ENCODE measurements around the gene NRARP. TPM values are rescaled to one million over a fixed set of nuclear protein-coding genes. Genes with fewer than 3 reads are reported as not detected.
A peak's percentile ranks its signal among the peaks of the same experiment; 100 is the strongest.

NRARP gene
- total and polyA plus RNA-seq, 10 of the 15 experiments (the other 5 are each of a cell fraction or from before 2014, with no cell fraction given), result 0.06 to 9.2 (median 2.2) TPM; not detected in 2

DNA sequence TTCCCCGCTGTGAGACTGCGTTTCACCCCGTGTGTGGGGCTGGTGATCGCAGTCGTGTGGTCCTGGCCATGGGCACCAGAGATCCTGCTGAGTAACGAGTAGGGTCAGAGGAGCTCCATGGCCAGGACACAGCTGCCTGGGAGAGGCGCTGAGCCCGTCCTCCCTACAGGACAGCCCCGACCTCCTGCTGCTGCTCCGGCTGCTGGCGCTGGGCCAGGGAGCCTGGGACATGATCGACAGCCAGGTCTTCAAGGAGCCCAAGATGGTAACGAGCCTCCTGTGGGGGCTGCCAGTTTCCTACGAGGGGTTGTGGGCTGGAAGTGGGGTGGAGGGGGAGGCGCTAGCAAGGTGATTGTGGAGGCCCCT, 35.9 kb downstream of the NRARP start:
- H3K4me1 ChIP-seq (ENCODE audit: control insufficient read depth, insufficient read depth, low read length), result peaks cover 17% of the 10 kb centered on the region
- H4K20me1 ChIP-seq (ENCODE audit: control insufficient read depth, insufficient read depth), result no peaks in the 10 kb centered on the region
- ATAC-seq, result no peak
- WGBS (ENCODE audit: insufficient coverage, insufficient replicate concordance, low lambda C conversion rate, missing lambda C conversion rate), result 89% methylated on average over 15 of the region's 15 CpGs
- no peak overlapping the region for H3K4me2 ChIP-seq (ENCODE audit: control insufficient read depth, insufficient read depth)
- SMC1A ChIA-PET (ENCODE audit: uncharacterized antibody, unreplicated experiment), result no interaction called here
- POLR2A ChIA-PET, result interaction anchor here (2.4 kb wide), 1 partner anchor 10 kb away, joined by 13 read pairs; the partner anchor contains the start of gene NELFB
- H3K79me2 ChIP-seq (ENCODE audit: control insufficient read depth, insufficient read depth, low read length), result 0 out of 2 replicates have a peak, but pooled peaks cover 2% of the 10 kb centered on the region
- H3K4me3 ChIP-seq, result no peak overlapping the region
- RAD21 ChIA-PET (ENCODE audit: unreplicated experiment), result interaction anchor here (1.2 kb wide), 1 partner anchor 29 kb away, joined by 4 read pairs; no protein-coding TSS in a partner anchor
- intact Hi-C loops (cut with micrococcal nuclease; ENCODE audit: unreplicated experiment), result no loop called here
- FAIRE-seq, result no peak
- no TSS peak for BruUV-seq (replicated peaks)
- H3K9ac ChIP-seq (ENCODE audit: control insufficient read depth, insufficient read depth, low read length), result no peak overlapping the region
- no peak overlapping the region for H3K27ac ChIP-seq (ENCODE audit: control insufficient read depth, insufficient read depth)
- peaks cover 6 to 16% of the 10 kb centered on the region in 2 experiments; a peak in 3 of 4 replicates for H3K36me3 ChIP-seq (ENCODE audit: control insufficient read depth in 2 of 2, insufficient read depth in 2 of 2, low read length in 1 of 2)
- CTCF ChIA-PET, result interaction anchor here (0.7 kb wide), 1 partner anchor 25 kb away, joined by 4 read pairs; no protein-coding TSS in a partner anchor
- no peak overlapping the region for H2AFZ ChIP-seq (ENCODE audit: control insufficient read depth, low read depth, low read length)
- TF ChIP-seq KLF5 (IDR thresholded peaks at IDR 0.05; ENCODE audit: partially characterized antibody), result no peak
- TF ChIP-seq, protein P1, sequence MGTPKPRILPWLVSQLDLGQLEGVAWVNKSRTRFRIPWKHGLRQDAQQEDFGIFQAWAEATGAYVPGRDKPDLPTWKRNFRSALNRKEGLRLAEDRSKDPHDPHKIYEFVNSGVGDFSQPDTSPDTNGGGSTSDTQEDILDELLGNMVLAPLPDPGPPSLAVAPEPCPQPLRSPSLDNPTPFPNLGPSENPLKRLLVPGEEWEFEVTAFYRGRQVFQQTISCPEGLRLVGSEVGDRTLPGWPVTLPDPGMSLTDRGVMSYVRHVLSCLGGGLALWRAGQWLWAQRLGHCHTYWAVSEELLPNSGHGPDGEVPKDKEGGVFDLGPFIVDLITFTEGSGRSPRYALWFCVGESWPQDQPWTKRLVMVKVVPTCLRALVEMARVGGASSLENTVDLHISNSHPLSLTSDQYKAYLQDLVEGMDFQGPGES (IDR thresholded peaks at IDR 0.05), result no peak
- no peak for TF ChIP-seq MEF2B (IDR thresholded peaks at IDR 0.05; ENCODE audit: partially characterized antibody, poor library complexity, severe bottlenecking)
- H3K27me3 ChIP-seq (replicated peaks in 1 of 2; ENCODE audit: control insufficient read depth in 2 of 2, insufficient read depth in 2 of 2, low read length in 1 of 2), result no peaks in the 10 kb centered on the region
- in situ Hi-C loops (cut with MboI), result no loop called here
- DNase-seq (ENCODE audit: low read depth, low spot score), result no peak
- no peaks in the 10 kb centered on the region for H3K9me3 ChIP-seq (replicated peaks; ENCODE audit: control insufficient read depth, insufficient read depth, low read length)

GRCh38 chr9:137265496-137266161, 36.4 kb downstream of the NRARP start:
- Histone ChIP-seq H3K36me3 (ENCODE audit: control insufficient read depth in 2 of 2, insufficient read depth in 2 of 2, low read length in 1 of 2) (peaks cover 3 to 14% of the 10 kb centered on the region in 2 experiments; a peak in 3 of 4 replicates), H4K20me1 (ENCODE audit: control insufficient read depth, insufficient read depth) (no peaks in the 10 kb centered on the region), H3K4me1 (ENCODE audit: control insufficient read depth, insufficient read depth, low read length) (peaks cover 17% of the 10 kb centered on the region), H2AFZ (ENCODE audit: control insufficient read depth, low read depth, low read length) (no peak overlapping the region), H3K79me2 (ENCODE audit: control insufficient read depth, insufficient read depth, low read length) (0 out of 2 replicates have a peak, but pooled peaks cover 2% of the 10 kb centered on the region), H3K4me3 (no peak overlapping the region), H3K27me3 (replicated peaks in 1 of 2; ENCODE audit: control insufficient read depth in 2 of 2, insufficient read depth in 2 of 2, low read length in 1 of 2) (no peaks in the 10 kb centered on the region), H3K27ac (ENCODE audit: control insufficient read depth, insufficient read depth) (no peak overlapping the region), H3K4me2 (ENCODE audit: control insufficient read depth, insufficient read depth) (no peak overlapping the region), H3K9ac (ENCODE audit: control insufficient read depth, insufficient read depth, low read length) (no peak overlapping the region), H3K9me3 (replicated peaks; ENCODE audit: control insufficient read depth, insufficient read depth, low read length) (no peaks in the 10 kb centered on the region)
- no TSS peak for BruUV-seq (replicated peaks)
- TF ChIP-seq RB1 (IDR thresholded peaks at IDR 0.05; ENCODE audit: borderline replicate concordance), result no peak
- peak; percentile 44; the same call in 1 of the 2 replicates for TF ChIP-seq POLR2A (IDR thresholded peaks at IDR 0.05; ENCODE audit: low read depth, low read length)
- TF ChIP-seq KDM1A (IDR thresholded peaks at IDR 0.05; ENCODE audit: borderline replicate concordance), result no peak
- intact Hi-C loops (cut with micrococcal nuclease; ENCODE audit: unreplicated experiment), result no loop called here
- ChIA-PET RAD21 (ENCODE audit: unreplicated experiment) (no interaction called here), POLR2A (no interaction called here), SMC1A (ENCODE audit: uncharacterized antibody, unreplicated experiment) (no interaction called here), CTCF (interaction anchor here (0.7 to 1.8 kb wide), 2 partner anchors 9 to 25 kb away, joined by 4 to 5 read pairs; no protein-coding TSS in a partner anchor)
- no peak for ATAC-seq
- 96% methylated on average over 28 of the region's 29 CpGs for WGBS (ENCODE audit: insufficient coverage, insufficient replicate concordance, low lambda C conversion rate, missing lambda C conversion rate)
- FAIRE-seq, result no peak
- in situ Hi-C loops (cut with MboI), result no loop called here
- no peak for DNase-seq (ENCODE audit: low read depth, low spot score)

Measured in GM12878 (cell line).